IMR-90 (cell line): Measurements from ENCODE around the gene LRRFIP1. TPM values are rescaled to one million over a fixed set of nuclear protein-coding genes. Genes with fewer than 3 reads are reported as not detected.

Experiments used
- ATAC-seq: fragments of 200-7000 bp; cut with Tn5 transposase; 2 replicates; pipeline ENCODE4 v1.9.1; 2020; ENCODE audit warnings: low read depth, mild to moderate bottlenecking, moderate library complexity
- BruUV-seq: library from RNA; stranded (reverse); fragments of 400-500 nt; replicated peaks from 2 replicates; lab custom pipeline; 2021; lab: Mats Ljungman, UMichigan
- CTCF ChIA-PET: fragments of 300-600 bp; formaldehyde crosslinking; extraction: SDS; loops from one replicate; lab custom pipeline; 2021; ENCODE audit warnings: antibody characterized with exemption; lab: Yijun Ruan, JAX
- POLR2A ChIA-PET: fragments of 300-600 bp; sonication (Branson Sonifier 250); formaldehyde crosslinking; loops from one replicate; lab custom pipeline; 2022; ENCODE audit warnings: antibody characterized with exemption; ENCODE audit not compliant: unreplicated experiment; lab: Charles Lee
- DNase-seq: peaks from one replicate; pipeline ENCODE4 v3.0.0; 2013
- H2AFZ ChIP-seq: replicated peaks from 2 replicates; pipeline ENCODE3; 2013; ENCODE audit warnings: low read length, mild to moderate bottlenecking; ENCODE audit not compliant: poor library complexity
- H2AK5ac ChIP-seq: 2 replicates; pipeline ENCODE4 v1.6.1; 2013; ENCODE audit warnings: low read depth, low read length, inconsistent platforms
- H2AK9ac ChIP-seq: replicated peaks from 2 replicates; pipeline ENCODE3; 2013; ENCODE audit warnings: mild to moderate bottlenecking, low read depth, low read length, moderate library complexity; ENCODE audit not compliant: poor library complexity
- H2BK120ac ChIP-seq: 2 replicates; pipeline ENCODE4 v1.6.1; 2013; ENCODE audit warnings: low read depth, low read length, inconsistent platforms
- H2BK15ac ChIP-seq: 3 replicates; pipeline ENCODE4 v1.6.1; 2013; ENCODE audit warnings: low read depth, low read length, inconsistent platforms
- H2BK20ac ChIP-seq: 2 replicates; pipeline ENCODE4 v1.6.1; 2013; ENCODE audit warnings: low read depth, mild to moderate bottlenecking, inconsistent platforms, low read length, moderate library complexity
- H2BK5ac ChIP-seq: 2 replicates; pipeline ENCODE4 v1.6.1; 2013; ENCODE audit warnings: mild to moderate bottlenecking, low read depth, low read length, inconsistent platforms; ENCODE audit not compliant: poor library complexity, severe bottlenecking
- H3K14ac ChIP-seq: replicated peaks from 2 replicates; pipeline ENCODE4 v1.6.1; 2013; ENCODE audit warnings: low read depth, low read length, inconsistent platforms
- H3K18ac ChIP-seq: 2 replicates; pipeline ENCODE4 v1.6.1; 2013; ENCODE audit warnings: low read depth, low read length, control low read depth
- H3K23ac ChIP-seq: 2 replicates; pipeline ENCODE4 v1.6.1; 2013; ENCODE audit warnings: low read depth, low read length, inconsistent platforms
- H3K27ac ChIP-seq: 2 replicates; pipeline ENCODE4 v1.5.1; 2013; ENCODE audit warnings: mild to moderate bottlenecking, control low read depth, low read length; ENCODE audit not compliant: insufficient read depth
- H3K27me3 ChIP-seq: 2 replicates; pipeline ENCODE4 v1.6.1; 2013; ENCODE audit warnings: low read length; ENCODE audit not compliant: control insufficient read depth, insufficient read depth
- H3K36me3 ChIP-seq: 2 replicates; pipeline ENCODE4 v1.6.1; 2013; ENCODE audit warnings: low read length, mixed read lengths; ENCODE audit not compliant: control insufficient read depth, insufficient read depth
- H3K4ac ChIP-seq: 2 replicates; pipeline ENCODE4 v1.6.1; 2013; ENCODE audit warnings: low read depth, low read length, inconsistent platforms
- H3K4me1 ChIP-seq: 2 replicates; pipeline ENCODE4 v1.6.1; 2013; ENCODE audit warnings: low read length, mixed read lengths; ENCODE audit not compliant: control insufficient read depth, insufficient read depth
- H3K4me2 ChIP-seq: 2 replicates; pipeline ENCODE4 v1.6.1; 2013; ENCODE audit warnings: low read depth, mild to moderate bottlenecking, control low read depth, low read length, moderate library complexity
- H3K4me3 ChIP-seq: 2 replicates; pipeline ENCODE4 v1.5.1; 2013; ENCODE audit warnings: low read depth, mild to moderate bottlenecking, control low read depth, low read length, moderate library complexity; ENCODE audit not compliant: insufficient read depth
- H3K56ac ChIP-seq: 2 replicates; pipeline ENCODE4 v1.6.1; 2013; ENCODE audit warnings: low read length, inconsistent platforms; ENCODE audit not compliant: insufficient read depth; ENCODE audit errors: extremely low read depth
- H3K79me1 ChIP-seq, 2 experiments: 2 replicates each; pipeline ENCODE4 v1.6.1; 2013; ENCODE audit warnings: low read length in 2 of 2, inconsistent platforms in 1 of 2, low read depth in 1 of 2
- H3K9ac ChIP-seq: 2 replicates; pipeline ENCODE4 v1.6.1; 2013; ENCODE audit warnings: low read depth, low read length, control low read depth
- H3K9me1 ChIP-seq: 2 replicates; pipeline ENCODE4 v1.6.1; 2013; ENCODE audit warnings: low read length, inconsistent platforms; ENCODE audit not compliant: insufficient read depth
- H3K9me3 ChIP-seq: 2 replicates; pipeline ENCODE4 v1.6.1; 2013; ENCODE audit warnings: low read length; ENCODE audit not compliant: control insufficient read depth, insufficient read depth
- H4K20me1 ChIP-seq: 2 replicates; pipeline ENCODE4 v1.6.1; 2013; ENCODE audit warnings: low read length, inconsistent platforms; ENCODE audit not compliant: insufficient read depth
- H4K5ac ChIP-seq: 2 replicates; pipeline ENCODE4 v1.6.1; 2013; ENCODE audit warnings: mild to moderate bottlenecking, low read depth, low read length, control low read depth
- H4K8ac ChIP-seq, 2 experiments: 2 replicates each; pipeline ENCODE4 v1.6.1; 2013; ENCODE audit warnings: low read depth in 2 of 2, low read length in 2 of 2, control low read depth in 1 of 2, inconsistent platforms in 1 of 2
- H4K91ac ChIP-seq: 2 replicates; pipeline ENCODE4 v1.6.1; 2013; ENCODE audit warnings: low read depth, low read length, inconsistent platforms; ENCODE audit not compliant: insufficient read depth
- BHLHE40 ChIP-seq: fragments of 150-350 bp; IDR thresholded peaks from 2 replicates; pipeline ENCODE4 v1.6.1; 2016; ENCODE audit warnings: mild to moderate bottlenecking, low read depth, low read length
- CEBPB ChIP-seq: IDR thresholded peaks from 2 replicates; pipeline ENCODE4 v1.6.1; 2012; ENCODE audit warnings: low read depth, low read length, improper control_type of control experiment
- CHD1 ChIP-seq: IDR thresholded peaks from 2 replicates; pipeline ENCODE4 v1.6.1; 2012; ENCODE audit warnings: low read depth, low read length, improper control_type of control experiment
- MAFK ChIP-seq: IDR thresholded peaks from 2 replicates; pipeline ENCODE4 v1.6.1; 2012; ENCODE audit warnings: low read depth, low read length, improper control_type of control experiment
- NFE2L2 ChIP-seq: fragments of 150-350 bp; IDR thresholded peaks from 2 replicates; pipeline ENCODE4 v1.6.1; 2016; ENCODE audit warnings: low read depth, mild to moderate bottlenecking, low read length
- POLR2A ChIP-seq: IDR thresholded peaks from 2 replicates; pipeline ENCODE4 v1.6.1; 2012; ENCODE audit warnings: mild to moderate bottlenecking, low read depth, low read length
- RAD21 ChIP-seq: IDR thresholded peaks from 2 replicates; pipeline ENCODE4 v1.6.1; 2012; ENCODE audit warnings: low read length, improper control_type of control experiment
- RCOR1 ChIP-seq: IDR thresholded peaks from 2 replicates; pipeline ENCODE4 v1.6.1; 2012; ENCODE audit warnings: mild to moderate bottlenecking, low read length, improper control_type of control experiment; ENCODE audit not compliant: insufficient replicate concordance
- RFX5 ChIP-seq: IDR thresholded peaks from 2 replicates; pipeline ENCODE4 v1.8.0; 2012; ENCODE audit warnings: low read depth, mild to moderate bottlenecking, low read length, moderate library complexity
- WGBS, 2 experiments: methylation state at CpG; one replicate each; pipeline versions ENCODE4 v1.1.5 to v1.1.7; 2013; ENCODE audit warnings: missing lambda C conversion rate in 2 of 2; ENCODE audit not compliant: insufficient read length in 1 of 2; ENCODE audit errors: extremely low coverage in 2 of 2; 5-methylcytosine and 5-hydroxymethylcytosine counted together
- dilution Hi-C: fragments of 300-500 bp; cut with HindIII; formaldehyde crosslinking; loops from one replicate; pipeline ENCODE4 v1.14.3; 2018; ENCODE audit warnings: low sequenced_read_pairs; ENCODE audit not compliant: unreplicated experiment
- in situ Hi-C: fragments of 300-500 bp; cut with MboI; formaldehyde crosslinking; loops from 3 replicates; pipeline ENCODE4 v1.14.3; 2019; ENCODE audit warnings: low sequenced_read_pairs, inconsistent platforms, mixed read lengths
- intact Hi-C: fragments of 100-400 bp; cut with micrococcal nuclease; formaldehyde crosslinking; loops from 2 replicates; pipeline ENCODE4 v1.10.0; 2022
- polyA plus RNA-seq, 3 experiments: library from polyadenylated mRNA; depleted of rRNA; stranded (reverse); fragments of >200 nt; gene quantifications; 2 replicates each; pipeline ENCODE4 v1.2.3, GENCODE V29; 2012; ENCODE audit warnings: low replicate concordance in 1 of 3
- total RNA-seq: library from RNA; depleted of rRNA; stranded (reverse); fragments of >200 nt; gene quantifications from 2 replicates; pipeline ENCODE4 v1.2.3, GENCODE V29; 2012
- TF ChIP-seq, protein P1 (sequence below): conservative IDR thresholded peaks from 2 replicates; pipeline ENCODE4 v1.5.1; 2012; ENCODE audit warnings: mild to moderate bottlenecking, low read depth, low read length, improper control_type of control experiment
- TF ChIP-seq, protein P2 (sequence below): fragments of 150-350 bp; IDR thresholded peaks from 2 replicates; pipeline ENCODE4 v1.6.1; 2017; ENCODE audit warnings: mild to moderate bottlenecking, antibody characterized with exemption, low read length, low read depth

Gene LRRFIP1
- total and polyA plus RNA-seq, 2 of the 4 experiments (the other 2 are of a cell fraction): 52.2 to 54.4 TPM

DNA sequence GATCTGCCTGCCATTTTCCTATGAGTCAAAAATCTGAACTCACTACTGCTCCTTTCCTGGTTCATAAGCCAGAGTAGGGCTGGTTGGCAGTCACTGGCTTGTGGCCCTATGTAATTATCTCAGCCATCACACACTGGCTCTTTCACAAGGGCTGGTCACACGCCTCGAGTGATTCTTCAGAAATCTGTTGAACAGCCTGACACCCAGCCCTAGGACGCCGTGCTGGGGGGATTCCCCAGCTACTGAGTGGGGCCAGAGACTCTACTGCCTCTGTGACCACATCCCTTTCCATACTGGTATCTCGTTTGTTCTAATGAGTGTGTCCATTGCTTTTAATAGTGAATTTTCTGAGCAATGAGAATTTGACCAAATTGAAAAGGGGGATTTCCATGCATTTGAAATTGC is 125.4 kb downstream of the LRRFIP1 start:
- Histone ChIP-seq H3K23ac (no peak overlapping the region), H3K56ac (no peak overlapping the region), H2BK15ac (no peak overlapping the region), H2BK5ac (no peak overlapping the region), H2AFZ (no peak overlapping the region), H3K18ac (no peak overlapping the region), H3K9ac (no peak overlapping the region), H3K4ac (no peak overlapping the region), H2BK120ac (no peak overlapping the region), H4K91ac (no peak overlapping the region), H3K79me1 (peaks cover 22 to 59% of the 10 kb centered on the region in 2 experiments; a peak in 3 of 4 replicates), H2AK9ac (no peak overlapping the region), H3K4me3 (no peak overlapping the region), H4K20me1 (peaks cover 8% of the 10 kb centered on the region; the same call in 1 of the 2 replicates), H4K5ac (no peak overlapping the region), H3K27ac (no peak overlapping the region), H3K36me3 (peaks cover 58% of the 10 kb centered on the region), H3K9me3 (no peaks in the 10 kb centered on the region), H3K4me2 (no peak overlapping the region), H3K14ac (no peak overlapping the region), H3K9me1 (peaks cover 8% of the 10 kb centered on the region; the same call in 1 of the 2 replicates), H2AK5ac (no peak overlapping the region), H4K8ac (no peak overlapping the region), H3K27me3 (no peaks in the 10 kb centered on the region), H3K4me1 (peaks cover 3% of the 10 kb centered on the region), H2BK20ac (no peak overlapping the region)
- intact Hi-C loops (no loop called here), dilution Hi-C loops (no loop called here), in situ Hi-C loops (no loop called here)
- WGBS, 2 experiments: 83% methylated on average over 2 of the region's 5 CpGs; no CpG with 5 or more reads in 1 of the 2 experiments
- TF ChIP-seq NFE2L2: no peak
- TF ChIP-seq RCOR1: no peak
- TF ChIP-seq MAFK: no peak
- no peak for TF ChIP-seq RFX5
- TF ChIP-seq RAD21: no peak
- TF ChIP-seq, protein P1, sequence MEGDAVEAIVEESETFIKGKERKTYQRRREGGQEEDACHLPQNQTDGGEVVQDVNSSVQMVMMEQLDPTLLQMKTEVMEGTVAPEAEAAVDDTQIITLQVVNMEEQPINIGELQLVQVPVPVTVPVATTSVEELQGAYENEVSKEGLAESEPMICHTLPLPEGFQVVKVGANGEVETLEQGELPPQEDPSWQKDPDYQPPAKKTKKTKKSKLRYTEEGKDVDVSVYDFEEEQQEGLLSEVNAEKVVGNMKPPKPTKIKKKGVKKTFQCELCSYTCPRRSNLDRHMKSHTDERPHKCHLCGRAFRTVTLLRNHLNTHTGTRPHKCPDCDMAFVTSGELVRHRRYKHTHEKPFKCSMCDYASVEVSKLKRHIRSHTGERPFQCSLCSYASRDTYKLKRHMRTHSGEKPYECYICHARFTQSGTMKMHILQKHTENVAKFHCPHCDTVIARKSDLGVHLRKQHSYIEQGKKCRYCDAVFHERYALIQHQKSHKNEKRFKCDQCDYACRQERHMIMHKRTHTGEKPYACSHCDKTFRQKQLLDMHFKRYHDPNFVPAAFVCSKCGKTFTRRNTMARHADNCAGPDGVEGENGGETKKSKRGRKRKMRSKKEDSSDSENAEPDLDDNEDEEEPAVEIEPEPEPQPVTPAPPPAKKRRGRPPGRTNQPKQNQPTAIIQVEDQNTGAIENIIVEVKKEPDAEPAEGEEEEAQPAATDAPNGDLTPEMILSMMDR: no peak
- TF ChIP-seq, protein P2, sequence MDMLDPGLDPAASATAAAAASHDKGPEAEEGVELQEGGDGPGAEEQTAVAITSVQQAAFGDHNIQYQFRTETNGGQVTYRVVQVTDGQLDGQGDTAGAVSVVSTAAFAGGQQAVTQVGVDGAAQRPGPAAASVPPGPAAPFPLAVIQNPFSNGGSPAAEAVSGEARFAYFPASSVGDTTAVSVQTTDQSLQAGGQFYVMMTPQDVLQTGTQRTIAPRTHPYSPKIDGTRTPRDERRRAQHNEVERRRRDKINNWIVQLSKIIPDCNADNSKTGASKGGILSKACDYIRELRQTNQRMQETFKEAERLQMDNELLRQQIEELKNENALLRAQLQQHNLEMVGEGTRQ: no peak
- no peak for TF ChIP-seq CEBPB
- no peak for TF ChIP-seq CHD1
- no peak for TF ChIP-seq POLR2A
- no peak for TF ChIP-seq BHLHE40
- DNase-seq (no peak), ATAC-seq (no peak)
- ChIA-PET CTCF (interaction anchor here (0.6 kb wide), 1 partner anchor 511 kb away, joined by 3 read pairs; no protein-coding TSS in a partner anchor), POLR2A (no interaction called here)
- BruUV-seq: no TSS peak
